ENCODE measurements around the gene MDM2.

Gene MDM2

GRCh38 chr12:68882251-68882964 is 74.4 kb downstream of the MDM2 start:
- no peak for FAIRE-seq

GRCh38 chr12:68883151-68883550 is 75.2 kb downstream of the MDM2 start:
- FAIRE-seq = no peak

- no peak for FAIRE-seq
These were observed 76.3 kb downstream of the MDM2 start for GRCh38 chr12:68884251-68884650.

- no peak for FAIRE-seq
These were observed 77.4 kb downstream of the MDM2 start for GRCh38 chr12:68885381-68885780.

- no peak for FAIRE-seq
These were observed 78.9 kb downstream of the MDM2 start for GRCh38 chr12:68886636-68887572.

GRCh38 chr12:68887641-68888040 is 79.7 kb downstream of the MDM2 start:
- no peak for FAIRE-seq

- no peak for FAIRE-seq
These were observed 80.3 kb downstream of the MDM2 start for GRCh38 chr12:68888243-68888642.

- FAIRE-seq = no peak
These were observed 82.7 kb downstream of the MDM2 start for GRCh38 chr12:68890701-68891113.

- no peak for FAIRE-seq
These were observed 83.2 kb downstream of the MDM2 start for GRCh38 chr12:68891141-68891540.

- no peak for FAIRE-seq
These were observed 85.2 kb downstream of the MDM2 start for GRCh38 chr12:68893201-68893600.

GRCh38 chr12:68893741-68894140 is 85.8 kb downstream of the MDM2 start:
- no peak for FAIRE-seq

GRCh38 chr12:68894276-68894855 is 86.4 kb downstream of the MDM2 start:
- no peak for FAIRE-seq

GRCh38 chr12:68896881-68897540 is 89.0 kb downstream of the MDM2 start:
- FAIRE-seq = no peak

- no peak for FAIRE-seq
These were observed 91.3 kb downstream of the MDM2 start for GRCh38 chr12:68899251-68899771.

GRCh38 chr12:68900241-68900640 is 92.3 kb downstream of the MDM2 start:
- FAIRE-seq = no peak
